HepG2 (cell line): ENCODE measurements around the gene PPP2R2C. TPM values are rescaled to one million over a fixed set of nuclear protein-coding genes. Genes with fewer than 3 reads are reported as not detected.

ENCODE experiments used
- AHDC1 ChIP-seq: sonication (generic); formaldehyde crosslinking; IDR thresholded peaks from 2 replicates; pipeline ENCODE4 v1.5.1; 2020; ENCODE audit warnings: mild to moderate bottlenecking, missing genetic modification reagents, borderline replicate concordance
- BCL3 ChIP-seq: sonication (generic); formaldehyde crosslinking; IDR thresholded peaks from 2 replicates; pipeline ENCODE4 v1.5.1; 2020; ENCODE audit warnings: mild to moderate bottlenecking, missing genetic modification reagents, moderate library complexity
- GLMP ChIP-seq: sonication (generic); formaldehyde crosslinking; IDR thresholded peaks from 2 replicates; pipeline ENCODE4 v1.9.0; 2021; ENCODE audit warnings: missing genetic modification reagents, mild to moderate bottlenecking, borderline replicate concordance
- GPBP1L1 ChIP-seq: sonication (generic); formaldehyde crosslinking; IDR thresholded peaks from 2 replicates; pipeline ENCODE4 v1.5.0; 2020; ENCODE audit warnings: mild to moderate bottlenecking, missing genetic modification reagents
- MBD4 ChIP-seq: IDR thresholded peaks from 2 replicates; pipeline ENCODE4 v1.6.1; 2012; ENCODE audit warnings: low read length, inconsistent platforms, borderline replicate concordance
- NFE2L1 ChIP-seq: sonication (generic); formaldehyde crosslinking; IDR thresholded peaks from 2 replicates; pipeline ENCODE4 v1.4.0; 2020; ENCODE audit warnings: missing genetic modification reagents, mild to moderate bottlenecking, borderline replicate concordance
- U2AF1 ChIP-seq: fragments of 200-400 bp; formaldehyde crosslinking; optimal IDR thresholded peaks from 2 replicates; pipeline ENCODE3; 2017; ENCODE audit warnings: mild to moderate bottlenecking, low read depth, low read length
- ZBTB26 ChIP-seq: IDR thresholded peaks from 2 replicates; pipeline ENCODE4 v1.6.1; 2016; ENCODE audit warnings: missing compliant biosample characterization, missing genetic modification reagents, borderline replicate concordance
- ZNF274 ChIP-seq: sonication (generic); formaldehyde crosslinking; IDR thresholded peaks from 2 replicates; pipeline ENCODE4 v1.5.1; 2020; ENCODE audit warnings: mild to moderate bottlenecking, missing genetic modification reagents
- ZNF512 ChIP-seq: sonication (generic); formaldehyde crosslinking; IDR thresholded peaks from 2 replicates; pipeline ENCODE4 v1.4.0; 2020; ENCODE audit warnings: mild to moderate bottlenecking, missing genetic modification reagents
- ZNF749 ChIP-seq: sonication (generic); formaldehyde crosslinking; IDR thresholded peaks from 2 replicates; pipeline ENCODE4 v1.8.0; 2022; ENCODE audit warnings: mild to moderate bottlenecking, missing genetic modification reagents, moderate library complexity, borderline replicate concordance
- polyA plus RNA-seq, 8 experiments: library from polyadenylated mRNA; depleted of rRNA in 3 of 8; stranded (reverse) in 7 of 8; unstranded in 1 of 8; fragments of >200 nt; fragmentation: Illumina TruSeq in 4 of 8; extraction: Trizol in 4 of 8; gene quantifications; 2 replicates each; pipeline versions ENCODE4 v1.2.1 to v1.2.3, GENCODE V29; 2011 to 2016; ENCODE audit warnings: low read depth in 4 of 8, missing spikeins in 1 of 8, mixed read lengths in 1 of 8; ENCODE audit not compliant: insufficient read depth in 1 of 8
- total RNA-seq, 5 experiments: library from RNA; depleted of rRNA; stranded (reverse); fragments of >200 nt; fragmentation: Illumina TruSeq; extraction: Trizol; gene quantifications; 2 replicates each; pipeline ENCODE4 v1.2.3, GENCODE V29; 2016; ENCODE audit warnings: low read depth in 1 of 5

Gene PPP2R2C
- total and polyA plus RNA-seq, 2 of the 13 experiments (the other 11 are each of a cell fraction or from before 2014, with no cell fraction given), result 0.60 to 8.6 TPM

GRCh38 chr4:6322761-6323566, 149.4 kb downstream of the PPP2R2C start (continued):
- TF ChIP-seq AHDC1 (CRISPR knock-in tag), result no peak; the same call in 1 of the 2 replicates
- no peak for TF ChIP-seq U2AF1
- TF ChIP-seq ZNF274 (CRISPR knock-in tag), result no peak
- TF ChIP-seq ZNF749 (CRISPR knock-in tag), result no peak
- TF ChIP-seq BCL3, result no peak
- no peak for TF ChIP-seq GPBP1L1 (CRISPR knock-in tag)
- no peak for TF ChIP-seq ZBTB26
- TF ChIP-seq ZNF512, result no peak
- no peak for TF ChIP-seq MBD4
- no peak for TF ChIP-seq GLMP (CRISPR knock-in tag)
- no peak for TF ChIP-seq NFE2L1 (CRISPR knock-in tag)
